Measurements from ENCODE around the gene TMEM145. TPM values are rescaled to one million over a fixed set of nuclear protein-coding genes. Genes with fewer than 3 reads are reported as not detected.

Gene TMEM145
- total RNA-seq, 1 donor: not detected

DNA sequence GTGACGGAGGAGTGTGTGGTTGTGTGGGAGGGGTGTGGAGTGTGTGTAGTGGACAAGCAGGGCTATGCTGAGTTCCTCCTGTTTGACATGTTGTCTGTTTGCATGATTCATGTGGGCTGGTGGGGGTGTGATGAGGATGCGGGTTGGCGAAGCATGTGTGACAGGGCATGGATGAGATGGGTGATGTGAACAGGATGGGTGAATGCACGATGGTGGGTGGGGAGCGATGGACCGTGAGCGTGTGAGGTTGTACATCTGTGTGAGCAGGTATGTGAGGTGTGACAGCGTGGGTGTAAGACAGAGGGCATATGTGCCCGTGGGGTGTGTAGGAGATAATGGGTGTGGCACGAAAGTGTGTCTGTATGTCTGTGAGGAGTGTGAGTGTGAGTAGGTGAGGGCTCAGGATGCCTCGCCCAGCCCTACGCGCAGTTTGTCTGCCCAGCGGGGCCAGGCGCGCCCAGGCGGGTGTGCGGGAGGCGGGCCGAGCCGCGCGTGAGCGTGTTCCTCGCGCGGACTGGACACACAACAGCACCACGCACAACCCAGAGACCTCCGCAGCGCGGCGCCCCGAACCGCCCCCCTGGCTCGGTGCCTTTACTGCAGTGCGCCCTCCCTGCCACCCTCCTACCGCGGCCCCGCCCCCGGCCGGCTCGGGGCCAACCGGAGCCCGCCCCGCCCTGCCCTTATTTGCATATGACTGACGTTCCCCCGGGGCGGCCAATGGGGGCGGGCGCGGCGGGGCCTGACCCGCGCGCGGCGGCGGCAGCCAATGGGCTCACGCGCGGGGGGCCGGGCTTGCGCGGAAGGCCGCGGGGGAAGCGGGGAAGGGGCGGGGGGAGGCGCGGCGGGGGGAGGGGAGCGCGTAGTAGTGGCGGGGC is 29.7 kb upstream of the TMEM145 start:
- Histone ChIP-seq H3K4me3 (ENCODE audit: low read length) (peak overlapping the region; percentile 49), H3K9me3 (ENCODE audit: low read depth, low read length) (no peaks in the 10 kb centered on the region), H3K4me1 (ENCODE audit: insufficient read depth, low read length) (peaks cover 70% of the 10 kb centered on the region)

DNA sequence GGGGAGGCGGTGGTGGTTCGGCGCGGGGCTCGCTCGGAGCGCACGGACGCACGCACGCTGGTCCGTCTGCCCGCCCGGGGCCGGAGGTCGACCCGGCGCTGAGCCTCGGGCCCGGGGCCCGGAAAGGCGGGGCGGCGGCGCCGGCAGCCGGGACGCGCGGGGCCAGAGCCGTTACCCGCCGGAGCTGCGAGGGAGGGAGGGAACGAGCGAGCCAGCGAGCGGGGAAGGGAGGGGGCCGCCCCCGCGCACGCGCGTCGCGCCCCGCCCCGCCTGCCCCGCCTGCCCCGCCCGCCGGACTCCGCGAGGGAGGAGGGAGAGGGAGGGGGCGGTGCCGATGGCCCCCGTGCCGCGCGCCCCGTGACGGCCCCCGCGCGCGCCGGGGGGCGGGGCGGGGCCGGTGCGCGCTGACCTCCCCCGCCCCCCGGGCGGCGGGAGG is 29.0 kb upstream of the TMEM145 start:
- Histone ChIP-seq H3K4me1 (ENCODE audit: insufficient read depth, low read length) (peaks cover 63% of the 10 kb centered on the region), H3K27me3 (ENCODE audit: insufficient read depth, low read length) (no peaks in the 10 kb centered on the region), H3K9me3 (ENCODE audit: low read depth, low read length) (no peaks in the 10 kb centered on the region), H3K4me3 (ENCODE audit: low read length) (peak overlapping the region; percentile 38)

More for the DNA sequence above, 29.7 kb upstream of the TMEM145 start:
- H3K27me3 ChIP-seq (ENCODE audit: insufficient read depth, low read length): no peaks in the 10 kb centered on the region

DNA sequence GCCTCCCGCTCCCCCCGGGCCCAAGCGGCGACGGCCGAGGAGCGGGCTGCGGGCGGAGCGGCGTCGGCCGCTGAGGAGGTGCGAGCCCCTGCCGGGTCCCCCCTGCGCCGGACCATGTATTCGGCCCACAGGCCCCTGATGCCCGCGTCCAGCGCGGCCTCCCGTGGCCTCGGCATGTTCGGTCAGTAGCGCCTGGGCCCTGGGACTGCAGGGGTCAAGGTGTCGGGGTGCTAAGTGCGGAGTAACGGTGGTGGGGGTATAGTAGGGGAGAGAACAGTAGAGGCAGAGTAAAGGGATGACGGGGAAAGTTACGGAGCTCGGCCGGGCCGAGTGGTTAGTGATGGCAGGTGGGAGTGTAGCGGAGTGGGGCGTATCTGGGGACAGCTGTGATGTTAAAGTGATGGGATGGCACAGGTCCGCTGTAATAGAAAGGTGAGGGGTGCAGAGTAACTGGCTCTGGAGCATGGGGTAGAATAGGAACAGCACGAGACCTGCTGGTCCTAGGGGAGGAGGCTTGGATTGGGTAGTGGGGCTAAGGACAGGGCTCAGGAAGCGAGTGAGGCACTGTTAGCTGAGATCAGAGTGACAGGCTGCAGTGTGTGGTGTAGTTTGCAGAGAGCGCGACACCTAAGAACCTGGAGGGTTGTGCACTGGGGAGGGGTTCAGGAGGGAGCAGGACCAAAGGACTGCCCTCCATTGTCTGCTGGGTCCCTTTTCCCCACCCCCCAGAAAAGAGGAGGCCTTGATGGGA is 28.3 kb upstream of the TMEM145 start:
- peak overlapping the region; percentile 52 for H3K4me3 ChIP-seq (ENCODE audit: low read length)
- H3K9me3 ChIP-seq (ENCODE audit: low read depth, low read length): no peaks in the 10 kb centered on the region
- peaks cover 56% of the 10 kb centered on the region for H3K4me1 ChIP-seq (ENCODE audit: insufficient read depth, low read length)
- H3K27me3 ChIP-seq (ENCODE audit: insufficient read depth, low read length): no peaks in the 10 kb centered on the region

GRCh38 chr19:42285541-42285941 is 27.6 kb upstream of the TMEM145 start:
- Histone ChIP-seq H3K9me3 (ENCODE audit: low read depth, low read length) (no peaks in the 10 kb centered on the region), H3K27me3 (ENCODE audit: insufficient read depth, low read length) (no peaks in the 10 kb centered on the region), H3K4me1 (ENCODE audit: insufficient read depth, low read length) (peaks cover 50% of the 10 kb centered on the region), H3K4me3 (ENCODE audit: low read length) (no peak overlapping the region)

GRCh38 chr19:42285988-42286348 is 27.1 kb upstream of the TMEM145 start:
- no peak overlapping the region for H3K4me3 ChIP-seq (ENCODE audit: low read length)
- no peaks in the 10 kb centered on the region for H3K9me3 ChIP-seq (ENCODE audit: low read depth, low read length)
- no peaks in the 10 kb centered on the region for H3K27me3 ChIP-seq (ENCODE audit: insufficient read depth, low read length)
- peaks cover 50% of the 10 kb centered on the region for H3K4me1 ChIP-seq (ENCODE audit: insufficient read depth, low read length)

- Histone ChIP-seq H3K4me1 (ENCODE audit: insufficient read depth, low read length) (peaks cover 45% of the 10 kb centered on the region), H3K9me3 (ENCODE audit: low read depth, low read length) (no peaks in the 10 kb centered on the region), H3K27me3 (ENCODE audit: insufficient read depth, low read length) (no peaks in the 10 kb centered on the region), H3K4me3 (ENCODE audit: low read length) (no peak overlapping the region)
Measured at GRCh38 chr19:42286349-42287016, 26.6 kb upstream of the TMEM145 start.

DNA sequence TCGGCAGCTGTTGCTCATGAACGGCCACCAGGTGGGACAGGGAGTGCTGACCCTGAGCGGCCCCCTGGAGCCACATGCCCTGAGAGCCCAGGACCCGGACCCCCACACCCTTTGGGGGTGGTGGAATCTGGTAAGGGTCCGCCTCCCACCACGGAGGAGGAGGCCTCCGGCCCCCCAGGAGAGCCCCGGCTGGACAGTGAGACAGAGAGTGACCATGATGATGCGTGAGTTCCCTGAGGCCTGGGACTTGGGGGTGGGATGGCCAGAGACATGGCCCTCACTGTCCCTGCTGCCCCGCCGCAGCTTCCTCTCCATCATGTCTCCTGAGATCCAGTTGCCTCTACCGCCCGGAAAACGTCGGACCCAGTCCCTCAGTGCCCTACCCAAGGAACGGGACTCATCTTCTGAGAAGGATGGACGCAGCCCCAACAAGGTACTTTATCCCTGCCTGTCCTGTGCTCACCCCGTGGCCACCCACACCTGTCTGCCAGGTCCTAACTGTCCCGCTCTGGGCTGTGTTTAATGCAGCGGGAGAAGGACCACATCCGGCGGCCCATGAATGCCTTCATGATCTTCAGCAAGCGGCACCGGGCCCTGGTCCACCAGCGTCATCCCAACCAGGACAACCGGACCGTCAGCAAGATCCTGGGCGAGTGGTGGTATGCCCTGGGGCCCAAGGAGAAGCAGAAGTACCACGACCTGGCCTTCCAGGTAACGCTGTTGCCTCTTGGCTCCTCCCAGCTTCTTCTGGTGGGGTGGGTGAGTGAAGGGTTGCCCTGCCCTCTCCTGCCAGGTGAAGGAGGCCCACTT is 25.9 kb upstream of the TMEM145 start:
- Histone ChIP-seq H3K4me3 (ENCODE audit: low read length) (no peak overlapping the region), H3K4me1 (ENCODE audit: insufficient read depth, low read length) (peaks cover 37% of the 10 kb centered on the region), H3K9me3 (ENCODE audit: low read depth, low read length) (no peaks in the 10 kb centered on the region), H3K27me3 (ENCODE audit: insufficient read depth, low read length) (no peaks in the 10 kb centered on the region)

GRCh38 chr19:42287827-42288107 is 25.3 kb upstream of the TMEM145 start:
- Histone ChIP-seq H3K9me3 (ENCODE audit: low read depth, low read length) (no peaks in the 10 kb centered on the region), H3K27me3 (ENCODE audit: insufficient read depth, low read length) (no peaks in the 10 kb centered on the region), H3K4me3 (ENCODE audit: low read length) (no peak overlapping the region), H3K4me1 (ENCODE audit: insufficient read depth, low read length) (peaks cover 32% of the 10 kb centered on the region)

- H3K27me3 ChIP-seq (ENCODE audit: insufficient read depth, low read length): no peaks in the 10 kb centered on the region
- H3K9me3 ChIP-seq (ENCODE audit: low read depth, low read length): no peaks in the 10 kb centered on the region
- H3K4me3 ChIP-seq (ENCODE audit: low read length): no peak overlapping the region
- H3K4me1 ChIP-seq (ENCODE audit: insufficient read depth, low read length): peaks cover 26% of the 10 kb centered on the region
Measured at GRCh38 chr19:42288387-42288786, 24.7 kb upstream of the TMEM145 start.

- Histone ChIP-seq H3K27me3 (ENCODE audit: insufficient read depth, low read length) (no peaks in the 10 kb centered on the region), H3K9me3 (ENCODE audit: low read depth, low read length) (no peaks in the 10 kb centered on the region), H3K4me1 (ENCODE audit: insufficient read depth, low read length) (peaks cover 24% of the 10 kb centered on the region)
Measured at GRCh38 chr19:42288881-42289555, 24.1 kb upstream of the TMEM145 start.

DNA sequence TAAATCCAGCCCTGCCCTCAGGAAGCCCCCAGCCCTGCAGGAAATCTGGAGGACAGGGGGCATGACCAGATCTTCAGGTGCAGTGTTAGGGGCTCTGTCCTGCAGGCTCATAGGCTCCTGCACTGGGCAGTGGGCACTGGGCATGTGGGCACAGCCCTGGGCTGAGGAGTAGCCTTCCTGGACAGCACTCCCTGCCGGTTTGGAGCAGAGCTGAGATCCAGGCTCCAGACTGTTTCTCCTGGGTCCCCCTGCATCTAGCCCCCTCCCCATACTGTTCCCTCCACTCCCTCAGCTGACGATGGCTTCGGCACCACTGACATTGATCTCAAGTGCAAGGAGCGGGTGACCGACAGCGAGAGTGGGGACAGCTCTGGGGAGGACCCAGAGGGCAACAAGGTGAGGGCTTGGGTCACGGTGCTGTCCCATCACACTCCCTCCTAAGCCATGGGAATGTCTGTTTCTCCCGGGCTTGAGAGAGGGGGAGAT is 23.5 kb upstream of the TMEM145 start:
- no peaks in the 10 kb centered on the region for H3K27me3 ChIP-seq (ENCODE audit: insufficient read depth, low read length)
- no peaks in the 10 kb centered on the region for H3K9me3 ChIP-seq (ENCODE audit: low read depth, low read length)
- no peak overlapping the region for H3K4me3 ChIP-seq (ENCODE audit: low read length)
- peaks cover 23% of the 10 kb centered on the region for H3K4me1 ChIP-seq (ENCODE audit: insufficient read depth, low read length)

More at GRCh38 chr19:42288881-42289555, 24.1 kb upstream of the TMEM145 start:
- no peak overlapping the region for H3K4me3 ChIP-seq (ENCODE audit: low read length)

DNA sequence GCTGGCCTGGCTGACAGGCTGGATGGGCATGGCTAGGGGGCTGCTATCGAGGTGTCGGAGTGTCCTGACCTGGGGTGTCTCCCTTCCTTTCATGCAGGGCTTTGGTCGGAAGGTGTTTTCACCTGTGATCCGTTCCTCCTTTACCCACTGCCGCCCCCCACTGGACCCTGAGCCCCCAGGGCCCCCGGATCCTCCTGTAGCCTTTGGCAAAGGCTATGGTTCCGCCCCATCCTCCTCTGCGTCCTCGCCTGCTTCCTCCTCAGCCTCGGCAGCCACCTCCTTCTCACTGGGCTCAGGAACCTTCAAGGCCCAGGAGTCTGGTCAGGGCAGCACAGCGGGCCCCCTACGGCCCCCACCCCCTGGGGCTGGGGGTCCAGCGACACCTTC is 23.0 kb upstream of the TMEM145 start:
- H3K4me3 ChIP-seq (ENCODE audit: low read length): no peak overlapping the region
- H3K9me3 ChIP-seq (ENCODE audit: low read depth, low read length): no peaks in the 10 kb centered on the region
- H3K27me3 ChIP-seq (ENCODE audit: insufficient read depth, low read length): no peaks in the 10 kb centered on the region
- H3K4me1 ChIP-seq (ENCODE audit: insufficient read depth, low read length): peaks cover 18% of the 10 kb centered on the region

GRCh38 chr19:42290523-42291434 is 22.3 kb upstream of the TMEM145 start:
- peaks cover 11% of the 10 kb centered on the region for H3K4me1 ChIP-seq (ENCODE audit: insufficient read depth, low read length)

More at GRCh38 chr19:42290523-42291434, 22.3 kb upstream of the TMEM145 start:
- no peaks in the 10 kb centered on the region for H3K27me3 ChIP-seq (ENCODE audit: insufficient read depth, low read length)
- no peaks in the 10 kb centered on the region for H3K9me3 ChIP-seq (ENCODE audit: low read depth, low read length)
- H3K4me3 ChIP-seq (ENCODE audit: low read length): no peak overlapping the region
